Measurements from ENCODE around the gene DNMT3L. TPM values are rescaled to one million over a fixed set of nuclear protein-coding genes. Genes with fewer than 3 reads are reported as not detected.

The DNMT3L gene
- total RNA-seq, 1 experiment from 2014 or later, result not detected

GRCh38 chr21:44296916-44297315 lies 35.2 kb upstream of the DNMT3L start:
- Mint-ChIP-seq H3K4me1 (peaks cover 12% of the 10 kb centered on the region), H3K27me3 (ENCODE audit: low read depth) (peaks cover 11% of the 10 kb centered on the region), H3K4me3 (no peak overlapping the region), H3K36me3 (no peaks in the 10 kb centered on the region), H3K27ac (no peak overlapping the region), H3K9me3 (no peaks in the 10 kb centered on the region)
- ATAC-seq, result no peak
- ChIA-PET POLR2A (no interaction called here), CTCF (interaction anchor here (0.6 to 2.7 kb wide), 20 partner anchors 10 to 568 kb away, joined by 3 to 22 read pairs (median 5); partner anchors contain the start of gene DNMT3L)
- no peak for DNase-seq (ENCODE audit: low spot score)
- TF ChIP-seq ERG (CRISPR knock-in tag; IDR thresholded peaks at IDR 0.05) (no peak), NFYB (CRISPR knock-in tag; conservative IDR thresholded peaks at IDR 0.05; ENCODE audit: low read depth) (no peak), TEAD1 (CRISPR knock-in tag; IDR thresholded peaks at IDR 0.05) (no peak), ZNF317 (CRISPR knock-in tag; IDR thresholded peaks at IDR 0.05; ENCODE audit: borderline replicate concordance, low read depth) (no peak)

- ChIA-PET POLR2A (no interaction called here), CTCF (interaction anchor here (1.1 to 2.7 kb wide), 2 partner anchors 9 to 28 kb away, joined by 3 to 22 read pairs; no protein-coding TSS in a partner anchor)
- Mint-ChIP-seq H3K9me3 (no peaks in the 10 kb centered on the region), H3K36me3 (no peaks in the 10 kb centered on the region), H3K27ac (no peak overlapping the region), H3K4me1 (peaks cover 7% of the 10 kb centered on the region), H3K27me3 (ENCODE audit: low read depth) (peaks cover 11% of the 10 kb centered on the region), H3K4me3 (no peak overlapping the region)
- no peak for DNase-seq (ENCODE audit: low spot score)
- no peak for TF ChIP-seq ATF2 (CRISPR knock-in tag; IDR thresholded peaks at IDR 0.05; ENCODE audit: borderline replicate concordance, low read depth)
- no peak for TF ChIP-seq GRHL2 (CRISPR knock-in tag; IDR thresholded peaks at IDR 0.05; ENCODE audit: insufficient replicate concordance, severe bottlenecking)
- TF ChIP-seq ZNF263 (CRISPR knock-in tag; IDR thresholded peaks at IDR 0.05; ENCODE audit: low read depth), result no peak
- no peak for TF ChIP-seq ERG (CRISPR knock-in tag; IDR thresholded peaks at IDR 0.05)
- no peak for TF ChIP-seq ETV6 (CRISPR knock-in tag; IDR thresholded peaks at IDR 0.05)
- TF ChIP-seq HMGA2 (CRISPR knock-in tag; IDR thresholded peaks at IDR 0.05), result no peak
- no peak for TF ChIP-seq TP53 (CRISPR knock-in tag; IDR thresholded peaks at IDR 0.05)
- no peak for TF ChIP-seq ZNF121 (CRISPR knock-in tag; IDR thresholded peaks at IDR 0.05)
- TF ChIP-seq ELF4 (CRISPR knock-in tag; IDR thresholded peaks at IDR 0.05; ENCODE audit: low read depth), result no peak
- no peak for ATAC-seq
Observed at GRCh38 chr21:44296103-44296519, 34.4 kb upstream of the DNMT3L start.

- peaks cover 4% of the 10 kb centered on the region for H3K4me1 Mint-ChIP-seq
- peaks cover 11% of the 10 kb centered on the region for H3K27me3 Mint-ChIP-seq (ENCODE audit: low read depth)
- H3K36me3 Mint-ChIP-seq, result no peaks in the 10 kb centered on the region
- ATAC-seq (no peak), DNase-seq (ENCODE audit: low spot score) (no peak)
- no peak overlapping the region for H3K27ac Mint-ChIP-seq
- POLR2A ChIA-PET, result no interaction called here
- H3K4me3 Mint-ChIP-seq, result no peak overlapping the region
- H3K9me3 Mint-ChIP-seq, result no peaks in the 10 kb centered on the region
- CTCF ChIA-PET, result interaction anchor here (1.1 kb wide), 1 partner anchor 28 kb away, joined by 3 read pairs; no protein-coding TSS in a partner anchor
- TF ChIP-seq ATF2 (CRISPR knock-in tag; IDR thresholded peaks at IDR 0.05; ENCODE audit: borderline replicate concordance, low read depth) (no peak), ZNF532 (CRISPR knock-in tag; IDR thresholded peaks at IDR 0.05; ENCODE audit: borderline replicate concordance) (no peak), PRDM15 (CRISPR knock-in tag; IDR thresholded peaks at IDR 0.05) (no peak), SMAD3 (CRISPR knock-in tag; IDR thresholded peaks at IDR 0.05; ENCODE audit: borderline replicate concordance) (no peak), NR2C2 (CRISPR knock-in tag; IDR thresholded peaks at IDR 0.05) (no peak)
Observed at GRCh38 chr21:44295646-44296045, 33.9 kb upstream of the DNMT3L start.

Measured in WTC11 (cell line).